Cardiac fibroblast (primary cell): ENCODE results near the gene EHMT1.

Experiments
- DNase-seq, 2 donors: peaks; one replicate each; pipeline versions ENCODE4 v3.0.0 to v3.0.0-alpha.2; 2010; ENCODE audit warnings: low read depth in 2 of 2
- H3K4me3 ChIP-seq, 2 donors: replicated peaks in 1 of 2; 1 replicate in 1 of 2; 2 replicates in 1 of 2; pipeline ENCODE4 v1.5.1; 2011; ENCODE audit warnings: low read depth in 2 of 2, low read length in 2 of 2, mild to moderate bottlenecking in 2 of 2, moderate library complexity in 1 of 2
- TF ChIP-seq, protein P1 (sequence below): IDR thresholded peaks from one replicate; pipeline ENCODE4 v1.5.1; 2011; ENCODE audit warnings: low read depth, mild to moderate bottlenecking, low read length, inconsistent platforms

EHMT1 gene

GRCh38 chr9:137787381-137787780 is 168.6 kb downstream of the EHMT1 start:
- TF ChIP-seq, protein P1, sequence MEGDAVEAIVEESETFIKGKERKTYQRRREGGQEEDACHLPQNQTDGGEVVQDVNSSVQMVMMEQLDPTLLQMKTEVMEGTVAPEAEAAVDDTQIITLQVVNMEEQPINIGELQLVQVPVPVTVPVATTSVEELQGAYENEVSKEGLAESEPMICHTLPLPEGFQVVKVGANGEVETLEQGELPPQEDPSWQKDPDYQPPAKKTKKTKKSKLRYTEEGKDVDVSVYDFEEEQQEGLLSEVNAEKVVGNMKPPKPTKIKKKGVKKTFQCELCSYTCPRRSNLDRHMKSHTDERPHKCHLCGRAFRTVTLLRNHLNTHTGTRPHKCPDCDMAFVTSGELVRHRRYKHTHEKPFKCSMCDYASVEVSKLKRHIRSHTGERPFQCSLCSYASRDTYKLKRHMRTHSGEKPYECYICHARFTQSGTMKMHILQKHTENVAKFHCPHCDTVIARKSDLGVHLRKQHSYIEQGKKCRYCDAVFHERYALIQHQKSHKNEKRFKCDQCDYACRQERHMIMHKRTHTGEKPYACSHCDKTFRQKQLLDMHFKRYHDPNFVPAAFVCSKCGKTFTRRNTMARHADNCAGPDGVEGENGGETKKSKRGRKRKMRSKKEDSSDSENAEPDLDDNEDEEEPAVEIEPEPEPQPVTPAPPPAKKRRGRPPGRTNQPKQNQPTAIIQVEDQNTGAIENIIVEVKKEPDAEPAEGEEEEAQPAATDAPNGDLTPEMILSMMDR, result no peak
- no peak for DNase-seq
- H3K4me3 ChIP-seq, result no peak overlapping the region

- no peak for DNase-seq
- H3K4me3 ChIP-seq, result no peak overlapping the region
- TF ChIP-seq, protein P1, result no peak
These were observed 169.1 kb downstream of the EHMT1 start for GRCh38 chr9:137787786-137788505.

- no peak for DNase-seq
- no peak overlapping the region for H3K4me3 ChIP-seq
- TF ChIP-seq, protein P1, result no peak
These were observed 169.9 kb downstream of the EHMT1 start for GRCh38 chr9:137788561-137789294.

DNA sequence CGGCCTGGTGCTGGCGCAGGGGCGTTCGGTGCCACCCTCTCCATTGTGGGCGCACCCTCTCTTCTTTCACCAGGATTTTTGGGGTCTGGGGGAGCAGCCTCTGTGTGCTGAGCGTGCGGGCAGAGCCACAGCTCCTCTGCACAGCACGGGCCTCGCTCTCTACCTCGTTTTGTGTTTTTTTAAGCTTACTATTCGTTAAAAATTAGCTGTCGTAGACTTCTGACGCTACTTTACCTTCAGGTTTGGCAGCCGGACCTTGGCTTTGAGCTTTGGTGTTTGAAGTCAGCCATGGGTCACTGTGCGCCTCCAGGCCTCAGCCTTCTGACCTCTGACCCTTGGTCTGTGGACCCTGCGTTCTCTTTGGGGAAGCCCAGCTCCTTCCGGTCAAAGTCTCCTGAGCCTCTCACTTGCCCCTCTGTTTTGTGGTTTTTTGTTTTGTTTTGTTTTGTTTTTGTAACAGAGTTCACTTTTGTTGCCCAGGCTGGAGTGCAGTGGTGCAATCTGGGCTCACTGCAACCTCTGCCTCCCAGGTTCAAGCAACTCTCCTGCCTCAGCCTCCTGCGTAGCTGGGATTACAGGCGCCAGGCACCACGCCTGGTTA is 170.6 kb downstream of the EHMT1 start:
- no peak for DNase-seq
- TF ChIP-seq, protein P1, result no peak
- H3K4me3 ChIP-seq, result no peak overlapping the region

DNA sequence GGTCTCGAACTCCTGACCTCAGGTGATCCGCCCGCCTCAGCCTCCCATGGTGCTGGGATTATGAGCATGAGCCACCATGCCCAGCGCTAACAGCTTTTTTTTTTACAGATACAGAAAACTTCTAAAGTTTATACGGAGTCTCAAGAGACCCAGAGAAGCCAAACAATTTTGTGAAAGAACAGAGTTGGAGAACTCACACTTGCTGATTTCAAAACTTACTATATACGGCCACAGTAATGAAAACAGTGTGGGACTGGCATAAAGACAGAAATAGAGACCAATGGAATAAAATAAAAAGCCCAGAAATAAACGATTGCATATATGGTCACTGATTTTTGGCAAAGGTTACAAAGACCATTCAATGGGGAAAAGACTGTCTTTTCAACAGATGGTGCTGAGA is 173.1 kb downstream of the EHMT1 start:
- no peak for DNase-seq
- no peak overlapping the region for H3K4me3 ChIP-seq
- TF ChIP-seq, protein P1, result no peak

- no peak overlapping the region for H3K4me3 ChIP-seq
- no peak for DNase-seq
- TF ChIP-seq, protein P1, result no peak
These were observed 174.5 kb downstream of the EHMT1 start for GRCh38 chr9:137793196-137793841.
